GM18858 (cell line): ENCODE measurements around the gene ZBTB7C.

Experiments used
- ATAC-seq: cut with Tn5 transposase; IDR thresholded peaks from one replicate; pipeline ENCODE4 v1.9.1; 2021; ENCODE audit not compliant: unreplicated experiment

The ZBTB7C gene

DNA sequence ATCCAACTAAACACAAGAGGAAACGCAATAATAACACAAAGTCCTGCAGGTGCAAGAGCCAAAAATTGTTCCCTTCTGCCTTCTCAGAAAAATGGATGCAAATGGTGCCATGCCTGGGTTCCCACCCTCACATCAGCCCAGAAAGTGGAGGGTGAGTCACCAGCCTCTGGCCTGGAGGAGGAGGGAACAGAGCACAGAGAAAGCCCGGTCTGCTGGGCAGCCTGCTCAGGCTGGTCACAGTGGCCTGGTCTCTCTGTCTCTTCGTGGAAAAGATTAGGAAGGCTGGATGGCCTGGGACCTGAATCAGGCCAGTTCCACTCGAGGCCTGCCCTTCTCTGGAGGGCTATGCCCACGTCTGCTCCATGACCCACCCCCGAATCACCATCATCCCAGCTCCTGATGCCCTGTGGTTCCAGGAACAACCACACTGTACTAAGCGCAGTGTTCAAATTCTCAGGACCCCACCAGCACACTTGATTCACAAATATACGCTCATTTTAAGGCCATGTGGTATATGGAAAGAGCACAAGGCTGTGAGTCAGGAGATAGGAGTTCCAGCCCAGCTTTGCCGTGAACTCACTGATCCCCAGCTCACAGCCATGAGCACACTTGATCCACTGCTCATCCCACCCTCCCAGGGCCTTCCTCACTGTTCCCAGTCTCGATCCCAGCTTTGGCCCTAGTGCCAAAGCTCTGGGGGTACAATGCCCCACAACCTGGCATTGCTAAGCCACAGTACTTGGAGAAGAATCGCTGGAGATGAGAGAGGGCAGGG is 82.1 kb downstream of the ZBTB7C start:
- no peak for ATAC-seq

DNA sequence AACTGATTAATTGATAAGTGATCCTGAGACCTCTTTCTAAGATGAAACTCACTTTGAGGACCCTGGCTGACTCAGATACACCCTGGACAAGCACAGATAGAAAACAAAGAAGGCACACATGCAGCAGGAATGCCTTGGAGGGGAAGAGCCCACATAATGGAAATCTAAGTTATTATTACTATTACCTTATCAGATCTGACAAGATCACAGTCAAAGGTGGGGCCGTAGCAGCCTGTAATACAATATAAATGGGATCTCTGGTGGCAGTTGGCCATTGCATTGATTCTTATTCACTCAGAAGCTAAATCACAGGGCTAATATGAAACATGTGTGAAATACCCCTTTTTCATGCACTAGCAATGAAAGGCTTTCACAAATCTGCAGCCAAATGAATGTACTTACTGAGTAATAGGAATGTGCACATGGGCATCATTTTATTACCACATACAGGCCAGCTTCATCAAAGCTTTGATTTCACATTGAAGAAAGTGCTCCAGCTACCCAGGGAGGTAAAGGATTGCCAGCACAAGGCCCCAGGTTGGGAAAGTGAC is 84.0 kb downstream of the ZBTB7C start:
- ATAC-seq = no peak

GRCh38 chr18:48324651-48325050 is 84.5 kb downstream of the ZBTB7C start:
- no peak for ATAC-seq

DNA sequence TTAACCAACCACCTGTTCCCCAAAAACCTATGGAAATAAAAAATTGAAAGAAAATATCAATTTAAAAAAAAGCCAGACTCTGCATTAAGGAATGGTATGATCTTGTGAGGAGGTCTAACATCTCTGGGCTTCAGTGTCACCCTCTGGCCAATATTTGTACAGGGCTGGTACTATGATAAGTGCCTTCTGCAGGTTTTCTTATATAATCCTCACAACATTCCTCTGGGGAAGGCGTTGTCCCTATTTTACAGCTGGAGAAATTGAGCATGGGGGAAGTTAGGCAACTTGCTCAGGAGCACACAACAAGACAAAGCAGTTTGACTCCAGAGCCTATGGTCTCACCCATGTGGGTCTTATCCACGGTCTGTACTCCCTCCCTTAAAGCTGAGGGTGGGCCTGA is 86.0 kb downstream of the ZBTB7C start:
- ATAC-seq = no peak

DNA sequence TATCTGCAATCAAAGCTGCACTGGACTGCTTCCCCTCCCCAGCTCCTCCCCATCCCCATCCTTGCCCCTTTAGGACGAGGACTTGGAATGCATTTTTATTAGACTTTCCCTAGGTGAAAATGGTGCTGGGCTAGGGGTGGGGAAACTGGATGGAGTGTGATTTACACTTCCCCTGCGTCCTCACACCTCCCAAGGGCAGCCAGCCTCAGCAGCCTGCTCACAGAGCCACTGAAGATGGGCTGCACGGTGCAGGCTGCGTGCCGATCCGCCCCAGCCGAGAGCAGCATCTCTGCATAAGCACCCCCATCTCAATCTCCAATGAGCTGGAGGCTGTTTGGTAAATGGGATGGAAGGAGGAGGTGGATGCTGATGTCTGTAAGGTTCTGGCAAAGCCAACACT is 87.6 kb downstream of the ZBTB7C start:
- no peak for ATAC-seq

- no peak for ATAC-seq
Observed at GRCh38 chr18:48321121-48321520, 88.1 kb downstream of the ZBTB7C start.

- no peak for ATAC-seq
Observed at GRCh38 chr18:48320639-48320945, 88.6 kb downstream of the ZBTB7C start.

DNA sequence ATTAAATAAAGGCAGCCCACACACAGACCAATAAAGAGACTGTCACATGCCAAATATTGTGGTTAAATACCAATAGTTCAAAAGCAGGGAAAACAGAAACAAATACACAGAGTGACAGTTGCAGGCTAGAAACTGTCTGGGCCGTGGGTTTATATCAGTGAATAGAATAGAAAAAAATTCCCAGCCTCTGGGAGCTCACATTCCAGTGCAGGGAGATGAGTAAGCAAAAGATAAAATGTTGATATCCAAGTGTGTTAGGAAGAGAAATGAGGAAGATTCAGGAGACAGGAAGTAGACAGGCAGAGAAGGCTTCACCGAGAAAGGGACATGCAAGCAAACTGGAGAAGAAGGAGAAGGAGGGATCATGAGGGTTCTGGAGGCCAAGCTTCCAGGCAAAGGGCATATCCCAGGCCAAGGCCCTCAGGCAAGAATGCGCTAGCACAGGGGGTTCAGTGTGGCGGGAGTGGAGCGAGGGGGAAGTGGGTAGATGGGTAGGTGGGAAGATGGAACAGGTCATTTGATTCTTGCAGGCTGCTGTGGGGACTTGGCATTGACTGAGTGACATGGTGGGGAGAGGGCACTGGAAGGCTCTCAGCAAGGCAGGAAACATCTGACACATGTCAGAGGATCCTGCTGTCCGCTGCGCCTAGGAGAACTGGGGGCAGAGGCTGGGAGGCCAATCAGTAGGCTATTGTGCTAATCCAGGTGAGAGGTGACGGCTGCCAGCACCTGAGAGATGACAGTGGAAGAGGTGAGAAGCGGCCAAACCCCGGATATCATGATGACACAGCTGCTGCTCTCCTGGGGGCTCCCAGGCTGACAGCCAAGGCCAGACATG is 89.2 kb downstream of the ZBTB7C start:
- ATAC-seq = no peak

GRCh38 chr18:48318436-48318835 is 90.7 kb downstream of the ZBTB7C start:
- no peak for ATAC-seq

DNA sequence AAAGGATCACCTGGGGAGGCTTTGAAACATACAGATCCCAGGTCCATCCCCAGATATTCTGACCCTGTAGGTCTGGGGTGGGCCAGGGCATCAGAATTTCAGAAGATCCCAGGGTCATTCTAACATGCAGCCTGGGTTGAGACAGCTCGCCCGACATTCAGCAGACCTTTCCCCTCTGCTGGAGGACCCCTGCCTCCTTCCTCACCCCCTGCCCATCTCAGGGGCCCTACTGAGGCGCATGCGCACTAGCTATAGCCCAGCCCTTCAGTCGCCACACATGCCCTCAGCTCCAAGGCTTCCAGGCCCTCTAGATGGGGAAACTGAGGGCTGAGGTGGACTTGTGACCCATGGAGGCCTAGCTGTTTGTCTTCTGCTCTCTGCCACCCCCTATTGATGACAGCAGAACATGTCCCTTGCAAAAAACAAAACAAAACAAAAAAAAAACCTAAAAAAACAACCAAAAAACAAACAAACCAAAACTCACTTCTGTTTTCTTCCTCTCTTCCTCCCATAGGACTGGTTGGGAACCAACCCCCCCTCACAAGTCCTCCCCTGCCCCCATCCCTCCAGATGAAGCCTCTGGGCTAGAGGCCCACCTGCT is 91.3 kb downstream of the ZBTB7C start:
- no peak for ATAC-seq

DNA sequence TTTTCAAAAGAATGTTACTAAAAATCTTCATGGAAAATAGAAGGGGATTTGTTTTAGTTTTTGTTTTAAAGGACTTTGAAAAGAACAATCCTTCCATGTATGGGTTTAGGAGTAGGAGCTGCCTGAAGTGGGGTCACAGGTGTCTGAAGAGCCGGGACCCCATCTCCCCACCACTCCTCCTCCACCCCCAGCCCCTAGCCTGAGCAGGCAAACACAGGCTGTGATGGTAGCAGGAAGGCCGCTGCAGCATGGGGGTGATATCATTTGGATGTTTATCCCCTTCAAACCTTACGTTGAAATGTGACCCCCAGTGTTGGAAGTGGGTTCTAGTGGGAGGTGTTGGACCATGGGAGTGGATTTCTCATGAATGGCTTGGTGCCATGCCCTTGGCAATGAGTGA is 93.0 kb downstream of the ZBTB7C start:
- no peak for ATAC-seq

DNA sequence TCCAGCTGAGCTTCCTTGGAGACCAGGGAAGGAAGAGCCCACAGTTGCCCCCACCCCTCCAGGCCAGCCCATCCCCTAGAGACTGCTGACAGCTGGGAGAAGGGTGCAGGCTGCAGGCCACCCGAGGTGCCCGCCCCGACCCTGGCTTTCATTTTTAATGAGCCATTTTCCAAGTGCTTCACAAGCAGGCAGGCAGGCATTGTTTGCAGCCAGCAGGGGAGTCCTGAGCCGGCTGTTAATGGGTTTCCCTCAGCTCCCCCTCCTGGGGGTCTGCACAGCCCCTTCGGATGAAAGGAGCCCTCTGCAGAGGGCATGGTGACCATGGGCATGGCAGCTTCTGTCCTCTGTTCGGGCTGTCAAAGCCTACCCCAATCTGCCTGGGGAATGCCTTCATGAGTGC is 94.5 kb downstream of the ZBTB7C start:
- ATAC-seq = no peak

DNA sequence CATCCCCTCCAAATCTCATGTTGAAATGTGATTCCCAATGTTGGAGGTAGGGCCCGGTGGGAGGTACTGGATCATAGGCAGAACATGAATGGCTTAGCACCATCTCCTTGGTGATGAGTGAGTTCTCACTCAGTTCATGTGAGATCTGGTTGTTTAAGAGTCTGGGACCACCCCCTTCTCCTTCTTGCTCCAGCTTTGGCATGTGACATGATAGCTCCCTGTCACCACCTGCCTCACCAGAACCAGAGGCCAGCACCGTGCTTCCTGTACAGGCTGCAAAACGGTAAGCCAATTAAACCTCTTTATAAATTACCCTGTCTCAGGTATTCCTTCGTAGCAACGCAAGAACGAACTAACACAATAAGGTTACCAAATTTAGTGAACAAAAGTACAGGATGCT is 95.4 kb downstream of the ZBTB7C start:
- no peak for ATAC-seq

DNA sequence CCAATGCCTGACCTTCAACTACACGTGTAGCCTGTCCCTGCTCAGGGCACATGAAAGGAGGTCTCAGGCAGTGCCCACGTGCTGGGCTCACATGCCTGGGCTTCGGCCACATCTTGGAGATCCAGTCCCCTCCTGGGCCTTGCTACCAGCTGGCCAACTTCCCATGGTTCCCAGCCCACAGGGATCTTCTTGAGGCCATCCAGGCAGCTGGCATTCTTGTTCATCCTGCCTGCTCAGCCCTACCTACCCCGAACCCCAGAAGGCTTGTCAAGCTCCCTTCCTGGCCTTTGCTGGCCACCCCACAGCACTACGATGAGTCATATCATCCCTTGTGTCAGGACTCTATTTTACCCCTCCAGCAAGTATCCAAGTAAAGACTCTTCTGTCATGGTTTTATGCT is 97.1 kb downstream of the ZBTB7C start:
- no peak for ATAC-seq

GRCh38 chr18:48310999-48311398 is 98.2 kb downstream of the ZBTB7C start:
- ATAC-seq = no peak

DNA sequence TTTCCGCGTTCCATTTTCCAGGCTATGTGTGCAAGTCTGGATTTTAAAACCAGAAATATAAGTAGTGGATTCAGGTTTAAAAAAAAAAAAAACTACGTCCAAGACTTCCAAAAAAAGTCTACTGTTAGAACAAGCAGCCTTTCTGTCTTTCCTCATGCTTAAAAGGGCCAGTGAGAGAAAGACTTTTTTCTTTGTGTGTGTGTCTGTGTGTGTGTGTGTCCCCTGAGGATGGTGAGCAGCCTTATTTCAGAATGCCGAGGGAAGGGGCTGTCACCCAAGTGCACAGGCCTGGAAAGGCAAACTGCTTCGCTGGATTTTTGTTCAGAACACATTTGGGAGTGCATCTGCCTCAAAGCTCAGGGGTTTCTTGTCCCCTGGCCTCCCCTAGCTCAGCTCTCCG is 98.8 kb downstream of the ZBTB7C start:
- no peak for ATAC-seq

GRCh38 chr18:48308755-48309575 is 100.2 kb downstream of the ZBTB7C start:
- ATAC-seq = no peak

GRCh38 chr18:48308027-48308635 is 101.1 kb downstream of the ZBTB7C start:
- no peak for ATAC-seq

DNA sequence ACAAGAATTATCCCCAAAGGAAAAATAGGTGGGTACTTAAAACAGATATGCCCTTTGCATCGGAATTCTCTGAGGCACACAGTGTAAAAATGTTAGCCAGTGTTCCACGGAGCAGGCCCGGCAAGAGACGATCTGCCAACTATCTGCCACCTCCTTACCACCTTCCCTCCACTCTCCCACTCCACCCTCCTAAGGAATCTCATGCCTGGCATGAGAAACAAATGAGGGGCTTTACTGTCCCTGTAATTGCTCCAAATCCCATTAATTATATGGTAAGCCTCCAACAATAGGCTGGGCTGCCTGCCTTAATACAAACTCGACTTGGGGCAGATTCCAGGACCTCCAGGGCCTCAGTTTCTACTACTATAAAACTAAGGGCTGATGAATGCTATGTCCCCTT is 102.3 kb downstream of the ZBTB7C start:
- ATAC-seq = no peak

DNA sequence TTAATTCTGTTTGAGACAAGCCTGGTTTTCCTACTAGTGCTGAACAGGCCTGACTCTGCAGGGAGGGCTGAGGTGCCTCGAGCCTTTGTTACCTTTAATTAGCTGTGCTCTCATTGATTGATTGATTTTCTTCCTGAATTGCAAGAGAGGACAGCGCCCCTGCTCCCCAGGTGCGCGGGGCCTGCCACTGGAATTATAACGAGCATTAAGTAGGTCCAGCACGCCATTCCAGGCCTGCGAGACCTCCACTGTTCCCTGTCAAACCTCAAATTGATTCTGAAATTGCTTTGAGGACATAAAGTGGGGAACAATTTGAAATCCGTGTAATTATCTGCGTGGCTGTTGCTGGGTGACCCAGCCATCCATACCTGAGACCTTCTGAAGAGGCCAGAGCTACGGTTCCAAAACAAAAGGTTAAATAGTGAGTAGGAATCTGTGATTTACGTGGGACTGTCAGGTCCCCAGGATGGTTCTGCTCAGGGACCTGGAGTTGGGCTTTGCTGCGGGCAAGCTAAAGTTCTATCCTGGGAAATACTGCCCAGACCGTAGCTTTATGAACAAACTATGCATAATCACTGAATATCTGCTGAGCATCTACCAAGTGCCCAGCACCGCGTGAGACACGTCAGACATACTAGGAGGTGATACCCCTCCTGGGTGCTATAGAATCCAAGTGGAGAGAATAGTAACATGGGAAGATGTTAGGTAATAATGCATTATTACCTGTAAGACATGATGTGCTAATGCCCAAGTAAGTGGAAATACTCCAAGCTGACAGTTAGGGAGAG is 104.1 kb downstream of the ZBTB7C start:
- ATAC-seq = no peak
